ENCODE measurements around the gene MYD88. TPM values are rescaled to one million over a fixed set of nuclear protein-coding genes. Genes with fewer than 3 reads are reported as not detected.
A peak's percentile ranks its signal among the peaks of the same experiment; 100 is the strongest.
"Not testable (repeated sequence)": the region's sequence is repeated elsewhere in the genome, so short reads cannot be mapped to it uniquely, and the experiment has no call there.

The MYD88 gene
- total RNA-seq, 1 experiment from 2014 or later: 17.7 TPM

GRCh38 chr3:38157117-38157516 is 18.7 kb downstream of the MYD88 start:
- H3K4me1 ChIP-seq (ENCODE audit: insufficient read depth, low read length): peaks cover 48% of the 10 kb centered on the region
- CTCF ChIA-PET: no interaction called here
- intact Hi-C loops (cut with micrococcal nuclease): no loop called here
- no peaks in the 10 kb centered on the region for H3K9me3 ChIP-seq (ENCODE audit: low read length)
- H3K27ac ChIP-seq (ENCODE audit: low read length): no peak overlapping the region
- no peak overlapping the region for H2AFZ ChIP-seq (ENCODE audit: low read length)
- H3K4me2 ChIP-seq (ENCODE audit: low read length): peak overlapping the region; percentile 7; the same call in 1 of the 2 replicates
- H3K9ac ChIP-seq (ENCODE audit: low read length): no peak overlapping the region
- H4K20me1 ChIP-seq (ENCODE audit: low read length): no peaks in the 10 kb centered on the region
- H3K4me3 ChIP-seq (ENCODE audit: low read length): no peak overlapping the region
- no peaks in the 10 kb centered on the region for H3K36me3 ChIP-seq (ENCODE audit: low read depth, low read length)
- DNase-seq: no peak
- no peak for ATAC-seq
- TF ChIP-seq EZH2phosphoT487 (IDR thresholded peaks at IDR 0.05; ENCODE audit: borderline replicate concordance, low read length): no peak
- no peak for TF ChIP-seq EZH2 (IDR thresholded peaks at IDR 0.05; ENCODE audit: low read length, unreplicated experiment)
- no peak for TF ChIP-seq CTCF (conservative IDR thresholded peaks at IDR 0.05; ENCODE audit: low read depth, low read length)
- H3F3A ChIP-seq (ENCODE audit: low read length, unreplicated experiment): peaks cover 4% of the 10 kb centered on the region
- H3K79me2 ChIP-seq (ENCODE audit: low read length): no peaks in the 10 kb centered on the region
- BruUV-seq (replicated peaks): no TSS peak
- H3K9me2 ChIP-seq (replicated peaks; ENCODE audit: low read length): no peaks in the 10 kb centered on the region
- POLR2A ChIA-PET (ENCODE audit: unreplicated experiment): interaction anchor here (0.5 to 0.7 kb wide), 2 partner anchors 15 to 20 kb away, joined by 3 to 4 read pairs; partner anchors contain the start of gene ACAA1
- no peaks in the 10 kb centered on the region for H3K27me3 ChIP-seq (ENCODE audit: low read length)

DNA sequence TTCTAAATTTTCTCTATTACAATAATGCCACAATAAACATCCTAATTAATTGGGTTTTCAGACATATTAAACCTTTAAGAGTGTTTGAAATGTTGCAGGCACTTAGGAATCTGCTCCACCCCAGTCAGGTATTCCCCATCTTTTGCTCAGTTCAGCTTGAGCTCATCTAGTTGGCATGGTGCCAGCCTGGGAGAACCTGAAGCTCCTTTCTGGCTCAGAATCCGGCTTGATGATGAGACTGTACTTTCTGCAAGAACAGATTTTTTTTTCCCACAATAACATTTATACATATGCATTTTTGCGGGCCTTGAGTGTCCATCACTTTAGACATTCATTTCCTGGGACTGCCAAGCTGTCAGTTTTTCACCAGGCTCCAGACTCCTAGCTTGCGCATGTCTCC is 19.1 kb downstream of the MYD88 start:
- TF ChIP-seq CTCF (conservative IDR thresholded peaks at IDR 0.05; ENCODE audit: low read depth, low read length): no peak
- no peak for TF ChIP-seq EZH2phosphoT487 (IDR thresholded peaks at IDR 0.05; ENCODE audit: borderline replicate concordance, low read length)
- TF ChIP-seq EZH2 (IDR thresholded peaks at IDR 0.05; ENCODE audit: low read length, unreplicated experiment): no peak
- ChIA-PET CTCF (no interaction called here), POLR2A (ENCODE audit: unreplicated experiment) (interaction anchor here (0.5 to 0.7 kb wide), 2 partner anchors 16 to 21 kb away, joined by 3 to 4 read pairs; partner anchors contain the start of gene ACAA1)
- H3K4me3 ChIP-seq (ENCODE audit: low read length): no peak overlapping the region
- no peak overlapping the region for H3K9ac ChIP-seq (ENCODE audit: low read length)
- H3K4me2 ChIP-seq (ENCODE audit: low read length): peak overlapping the region; percentile 7; the same call in 1 of the 2 replicates
- H3K79me2 ChIP-seq (ENCODE audit: low read length): no peaks in the 10 kb centered on the region
- H3K27me3 ChIP-seq (ENCODE audit: low read length): no peaks in the 10 kb centered on the region
- no peaks in the 10 kb centered on the region for H3K9me2 ChIP-seq (replicated peaks; ENCODE audit: low read length)
- no TSS peak for BruUV-seq (replicated peaks)
- H4K20me1 ChIP-seq (ENCODE audit: low read length): no peaks in the 10 kb centered on the region
- no peak overlapping the region for H2AFZ ChIP-seq (ENCODE audit: low read length)
- no peak overlapping the region for H3K27ac ChIP-seq (ENCODE audit: low read length)
- peaks cover 43% of the 10 kb centered on the region for H3K4me1 ChIP-seq (ENCODE audit: insufficient read depth, low read length)
- H3F3A ChIP-seq (ENCODE audit: low read length, unreplicated experiment): peaks cover 4% of the 10 kb centered on the region
- H3K36me3 ChIP-seq (ENCODE audit: low read depth, low read length): no peaks in the 10 kb centered on the region
- no peaks in the 10 kb centered on the region for H3K9me3 ChIP-seq (ENCODE audit: low read length)
- DNase-seq (peak; percentile 83), ATAC-seq (peak; percentile 52)
- intact Hi-C loops (cut with micrococcal nuclease): no loop called here

DNA sequence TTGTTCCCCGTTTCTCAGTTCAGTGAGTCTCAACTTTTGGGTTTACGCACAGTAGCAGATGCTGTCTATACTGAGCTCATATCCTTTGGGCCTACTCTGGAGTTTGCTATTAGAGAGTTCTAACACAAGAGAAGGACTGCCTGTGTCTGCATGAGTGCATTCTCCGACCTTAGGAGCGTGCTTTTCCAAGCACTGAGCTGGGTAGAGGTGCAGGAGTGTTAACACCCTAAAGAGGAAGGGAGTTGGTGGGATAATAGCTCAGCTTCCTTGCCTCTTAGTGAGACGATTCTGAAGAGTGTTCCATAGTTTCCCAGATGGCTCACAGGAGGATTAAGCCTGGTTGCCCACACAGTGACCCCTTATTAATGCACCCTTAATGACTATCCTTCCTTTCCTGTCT is 20.0 kb downstream of the MYD88 start:
- H3K27me3 ChIP-seq (ENCODE audit: low read length): no peaks in the 10 kb centered on the region
- H3K9me2 ChIP-seq (replicated peaks; ENCODE audit: low read length): no peaks in the 10 kb centered on the region
- no peak overlapping the region for H3K4me2 ChIP-seq (ENCODE audit: low read length)
- DNase-seq (no peak), ATAC-seq (no peak)
- no peaks in the 10 kb centered on the region for H3K36me3 ChIP-seq (ENCODE audit: low read depth, low read length)
- H3K9me3 ChIP-seq (ENCODE audit: low read length): no peaks in the 10 kb centered on the region
- no peak overlapping the region for H2AFZ ChIP-seq (ENCODE audit: low read length)
- TF ChIP-seq EZH2phosphoT487 (IDR thresholded peaks at IDR 0.05; ENCODE audit: borderline replicate concordance, low read length) (no peak), CTCF (conservative IDR thresholded peaks at IDR 0.05; ENCODE audit: low read depth, low read length) (no peak), EZH2 (IDR thresholded peaks at IDR 0.05; ENCODE audit: low read length, unreplicated experiment) (no peak)
- no peak overlapping the region for H3K4me3 ChIP-seq (ENCODE audit: low read length)
- no peak overlapping the region for H3K27ac ChIP-seq (ENCODE audit: low read length)
- intact Hi-C loops (cut with micrococcal nuclease): no loop called here
- H3K4me1 ChIP-seq (ENCODE audit: insufficient read depth, low read length): peaks cover 35% of the 10 kb centered on the region
- H3K9ac ChIP-seq (ENCODE audit: low read length): no peak overlapping the region
- H3K79me2 ChIP-seq (ENCODE audit: low read length): no peaks in the 10 kb centered on the region
- POLR2A ChIA-PET (ENCODE audit: unreplicated experiment): no interaction called here
- CTCF ChIA-PET: interaction anchor here (0.7 kb wide), 1 partner anchor 22 kb away, joined by 5 read pairs; the partner anchor contains the start of gene ACAA1
- H3F3A ChIP-seq (ENCODE audit: low read length, unreplicated experiment): peaks cover 4% of the 10 kb centered on the region
- no peaks in the 10 kb centered on the region for H4K20me1 ChIP-seq (ENCODE audit: low read length)
- BruUV-seq (replicated peaks): no TSS peak

DNA sequence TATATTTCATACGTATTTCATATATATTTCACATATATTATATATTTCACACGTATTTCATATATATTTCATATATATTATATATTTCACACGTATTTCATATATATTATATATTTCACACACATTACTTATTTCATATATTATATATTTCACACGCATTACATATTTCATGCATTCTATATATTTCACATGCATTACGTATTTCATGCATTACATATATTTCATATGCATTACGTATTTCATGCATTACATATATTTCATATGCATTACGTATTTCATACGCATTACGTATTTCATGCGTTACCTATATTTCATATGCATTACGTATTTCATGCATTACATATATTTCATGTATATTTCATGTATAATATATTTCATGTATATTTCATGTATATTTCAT is 22.2 kb downstream of the MYD88 start:
- peaks cover 27% of the 10 kb centered on the region for H3K4me1 ChIP-seq (ENCODE audit: insufficient read depth, low read length)
- H3K36me3 ChIP-seq (ENCODE audit: low read depth, low read length); H4K20me1 ChIP-seq (ENCODE audit: low read length); H3K4me3 ChIP-seq (ENCODE audit: low read length); H3K4me2 ChIP-seq (ENCODE audit: low read length); ATAC-seq; H3K9me3 ChIP-seq (ENCODE audit: low read length); H3K79me2 ChIP-seq (ENCODE audit: low read length); H3K27ac ChIP-seq (ENCODE audit: low read length); H3F3A ChIP-seq (ENCODE audit: low read length, unreplicated experiment); H2AFZ ChIP-seq (ENCODE audit: low read length); CTCF ChIA-PET; BruUV-seq (replicated peaks); DNase-seq; H3K9me2 ChIP-seq (replicated peaks; ENCODE audit: low read length); intact Hi-C loops (cut with micrococcal nuclease); H3K27me3 ChIP-seq (ENCODE audit: low read length); POLR2A ChIA-PET (ENCODE audit: unreplicated experiment); H3K9ac ChIP-seq (ENCODE audit: low read length): not testable (repeated sequence)

Measured in PC-3 (cell line).